Astrocyte of the hippocampus (primary cell): ENCODE results near the gene CRX.
"Not testable (repeated sequence)": the region's sequence is repeated elsewhere in the genome, so short reads cannot be mapped to it uniquely, and the experiment has no call there.

Source experiments
- DNase-seq: peaks from one replicate; pipeline ENCODE4 v3.0.0; 2011; ENCODE audit warnings: low read depth, low spot score

The CRX gene

DNA sequence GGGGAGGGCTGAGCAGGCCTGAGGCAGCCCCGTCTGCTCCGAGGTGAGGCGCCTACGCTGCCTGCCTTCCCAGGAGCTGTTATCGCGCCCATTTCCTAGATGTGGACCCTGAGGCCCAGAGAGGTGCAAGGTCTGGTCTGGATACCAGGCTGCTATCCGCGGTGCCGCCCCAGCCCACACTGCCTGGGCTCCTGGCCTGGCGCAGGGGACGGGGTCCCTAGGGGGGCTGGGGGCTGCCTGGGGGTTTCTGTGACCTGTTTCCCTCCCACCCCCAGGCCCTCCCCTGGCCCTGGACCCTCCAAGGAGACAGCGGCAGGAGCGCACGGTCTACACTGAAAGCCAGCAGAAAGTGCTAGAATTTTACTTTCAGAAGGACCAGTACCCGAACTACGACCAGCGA lies 38.1 kb downstream of the CRX start:
- not testable (repeated sequence) for DNase-seq

DNA sequence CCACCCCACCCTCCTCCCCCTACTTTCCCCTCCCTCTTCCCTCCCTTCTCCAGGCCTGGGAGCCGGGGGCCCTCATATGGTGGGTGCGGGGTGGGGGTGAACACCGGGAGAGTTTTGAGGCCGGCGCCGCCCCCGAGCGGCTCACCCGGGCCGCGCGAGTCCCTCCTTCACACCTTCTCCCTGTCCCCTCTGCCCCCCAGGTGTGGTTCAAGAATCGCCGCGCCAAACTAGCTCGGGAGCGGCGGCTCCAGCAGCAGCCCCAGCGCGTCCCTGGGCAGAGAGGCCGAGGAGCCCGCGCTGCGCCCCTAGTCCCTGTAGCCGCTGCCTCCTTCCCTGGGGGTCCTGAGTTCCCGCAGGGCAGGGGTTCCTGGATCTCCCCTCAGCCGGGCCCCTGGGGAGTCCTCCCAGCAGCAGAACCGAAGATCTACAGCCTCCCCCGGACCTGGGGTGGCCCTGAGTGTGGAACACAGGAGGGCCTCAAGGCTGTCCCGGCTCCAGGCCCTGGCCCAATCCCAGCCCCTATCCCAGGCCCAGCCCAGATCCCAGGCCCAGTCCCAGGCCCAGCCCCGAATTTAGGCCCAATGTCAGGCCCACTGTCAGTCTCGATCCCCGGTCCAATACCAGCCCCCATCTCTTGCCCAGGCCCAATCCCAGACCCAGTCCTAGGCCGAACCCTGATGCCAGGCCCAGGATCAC lies 39.0 kb downstream of the CRX start:
- DNase-seq = no peak

GRCh38 chr19:47861630-47862029 lies 39.9 kb downstream of the CRX start:
- no peak for DNase-seq

DNA sequence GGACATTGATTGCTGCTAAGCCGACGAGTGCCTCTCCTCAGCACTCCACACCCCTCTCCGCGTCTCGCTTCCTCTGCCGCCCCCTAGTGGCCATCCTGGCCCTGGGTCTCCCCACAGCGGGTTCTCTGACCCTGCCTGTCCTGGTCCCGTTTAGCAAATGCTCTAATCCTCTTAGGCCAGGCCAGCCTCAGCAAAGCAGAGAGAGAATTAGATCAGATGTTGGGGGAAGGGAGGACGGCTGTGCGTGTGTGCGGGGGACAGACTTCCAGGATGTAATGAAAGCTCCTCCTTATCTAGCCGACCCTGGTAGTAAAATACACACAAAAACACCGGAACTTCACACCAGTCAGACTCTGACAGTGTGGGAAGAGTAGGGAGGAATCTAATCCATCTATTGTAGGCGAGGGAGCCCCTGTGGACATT lies 41.8 kb downstream of the CRX start:
- DNase-seq = peak; percentile 88

- DNase-seq = no peak
These were observed 43.4 kb downstream of the CRX start for GRCh38 chr19:47865166-47865565.

DNA sequence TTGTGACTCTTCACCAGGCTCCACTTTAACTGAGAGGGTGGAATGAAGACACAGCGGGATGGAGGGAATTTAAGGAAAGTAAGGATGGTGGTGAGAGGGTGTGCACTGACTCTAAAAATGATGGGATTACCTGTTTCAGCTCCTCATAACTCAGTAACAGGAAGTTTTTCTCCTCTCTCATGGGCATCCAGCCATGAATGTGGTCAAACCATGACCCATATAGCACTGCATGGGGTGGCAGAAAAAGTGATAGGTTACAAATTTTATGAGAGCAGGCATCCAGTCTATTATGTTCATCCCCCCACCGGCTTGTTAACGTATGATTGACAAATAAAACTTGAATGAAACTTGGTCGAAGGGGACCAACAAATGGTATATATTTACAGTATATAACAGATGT lies 57.2 kb downstream of the CRX start:
- no peak for DNase-seq

DNA sequence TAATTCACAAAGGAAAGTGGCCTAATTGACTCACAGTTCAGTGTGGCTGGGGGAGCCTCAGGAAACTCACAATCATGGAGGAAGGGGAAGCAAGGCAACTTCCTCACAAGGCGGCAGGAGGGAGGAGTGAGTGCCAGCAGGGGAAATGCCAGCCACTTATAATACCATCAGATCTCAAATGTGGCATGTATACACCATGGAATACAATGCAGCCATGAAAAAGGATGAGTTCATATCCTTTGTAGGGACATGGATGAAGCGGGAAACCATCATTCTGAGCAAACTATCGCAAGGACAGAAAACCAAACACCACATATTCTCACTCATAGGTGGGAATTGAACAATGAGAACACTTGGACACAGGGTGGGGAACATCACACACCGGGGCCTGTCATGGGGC lies 57.6 kb downstream of the CRX start:
- not testable (repeated sequence) for DNase-seq

DNA sequence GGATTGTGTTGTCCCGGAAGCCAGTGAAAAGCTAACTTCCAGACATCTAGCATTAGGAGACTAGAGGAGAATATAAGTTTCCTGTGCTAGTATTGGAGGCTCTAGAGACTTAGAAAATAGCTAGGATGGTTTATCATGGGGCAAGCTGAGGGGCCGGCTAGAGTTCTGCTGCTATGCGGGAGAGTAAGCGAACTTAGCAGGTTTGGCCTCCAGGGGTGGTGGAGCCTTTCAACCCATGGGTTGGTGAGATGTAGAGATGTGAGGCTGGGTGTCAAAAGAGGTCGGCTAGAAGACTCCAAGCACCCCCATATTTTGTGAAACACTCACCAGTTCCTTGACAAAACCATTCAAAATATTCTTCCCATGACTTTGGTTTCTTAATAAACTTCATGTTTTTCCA lies 60.0 kb downstream of the CRX start:
- no peak for DNase-seq

GRCh38 chr19:47882890-47883289 lies 61.2 kb downstream of the CRX start:
- no peak for DNase-seq

GRCh38 chr19:47885067-47885463 lies 63.3 kb downstream of the CRX start:
- no peak for DNase-seq

DNA sequence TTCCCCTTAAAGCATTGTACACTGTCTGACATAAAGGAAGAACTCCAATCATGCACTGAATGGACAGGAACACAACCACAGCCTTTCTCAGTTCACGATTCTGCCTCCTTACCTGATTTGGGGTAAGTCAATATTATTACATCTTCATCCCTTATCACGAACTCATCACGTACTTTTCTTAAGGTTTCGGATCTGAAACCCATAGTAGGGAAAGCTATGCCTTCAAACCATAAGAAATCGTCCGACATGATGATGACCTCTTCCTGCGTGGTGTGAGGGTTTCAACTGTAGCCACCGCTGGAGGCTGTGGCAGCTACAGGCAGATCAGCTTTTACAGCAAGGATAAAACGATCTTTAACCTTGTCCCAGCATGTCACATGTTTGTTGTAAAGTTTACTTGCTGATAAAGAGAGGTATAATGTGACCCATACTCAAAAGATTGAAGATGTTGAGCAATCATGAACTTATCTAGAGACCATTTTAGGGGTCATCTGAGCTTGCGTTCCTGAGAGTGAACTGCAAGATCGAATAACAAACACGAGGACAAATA lies 64.3 kb downstream of the CRX start, which contains the start of gene SULT2A1:
Gene SULT2A1 (minus strand): TSS at position 306 of the 550 bp plus-strand sequence. CDS start 58 bp downstream, at position 248.
- DNase-seq = no peak

- no peak for DNase-seq
These were observed 69.3 kb downstream of the CRX start for GRCh38 chr19:47890865-47891621.

- no peak for DNase-seq
These were observed 69.8 kb downstream of the CRX start for GRCh38 chr19:47891622-47891922.

DNA sequence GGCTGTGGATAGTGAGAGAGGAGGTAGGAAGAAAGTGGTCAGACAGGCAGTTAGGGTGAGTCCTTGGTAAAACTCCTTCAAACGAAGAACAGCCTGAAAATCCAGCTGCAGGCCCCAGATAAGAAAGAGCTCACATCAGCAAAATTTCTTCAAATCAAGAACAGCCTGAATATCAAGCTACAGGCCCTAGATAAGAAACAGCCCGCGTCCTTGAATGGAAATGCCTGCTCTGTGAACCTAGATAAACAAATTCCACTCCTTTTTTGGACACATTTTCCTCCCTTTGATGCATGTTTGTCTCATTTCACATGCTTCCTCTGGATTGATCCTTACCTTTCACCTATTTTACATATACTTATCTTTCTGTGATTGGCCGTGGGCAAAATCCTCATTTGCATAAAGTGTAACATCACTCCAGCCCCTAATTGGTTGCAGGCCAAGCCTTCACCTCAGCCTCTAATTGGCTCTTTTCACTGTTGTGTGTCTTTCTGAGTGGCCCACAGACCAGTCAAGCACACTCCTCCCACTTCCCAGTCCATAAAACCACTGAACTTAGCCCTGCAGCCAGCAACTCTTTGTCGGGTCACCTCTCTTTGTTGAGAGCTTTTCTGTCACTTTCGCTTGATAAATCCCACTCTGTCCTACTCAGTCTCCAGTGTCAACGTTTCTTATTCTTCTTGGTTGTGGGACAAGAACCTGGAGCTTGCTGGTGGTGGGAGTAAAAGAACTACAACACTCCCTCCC lies 70.4 kb downstream of the CRX start:
- no peak for DNase-seq
